HL-60 (cell line): Measurements from ENCODE around the gene PPP1R12B.
"Not testable (repeated sequence)": the region's sequence is repeated elsewhere in the genome, so short reads cannot be mapped to it uniquely, and the experiment has no call there.

ENCODE experiments used
- DNase-seq, 2 experiments: peaks; one replicate each; pipeline ENCODE4 v3.0.0-alpha.2; 2010 to 2020; ENCODE audit warnings: low read depth in 1 of 2, low spot score in 1 of 2
- H3K27ac ChIP-seq: fragments of 250-450 bp; sonication (Bioruptor Pico); replicated peaks from 2 replicates; pipeline ENCODE4 v1.5.1; 2020; ENCODE audit warnings: mild to moderate bottlenecking, moderate library complexity
- H3K27me3 ChIP-seq: fragments of 250-450 bp; sonication (Bioruptor Pico); 2 replicates; pipeline ENCODE4 v1.5.1; 2021; ENCODE audit warnings: mild to moderate bottlenecking, moderate library complexity; ENCODE audit not compliant: insufficient read depth, poor library complexity, severe bottlenecking
- H3K4me3 ChIP-seq: replicated peaks from 2 replicates; pipeline ENCODE4 v1.5.1; 2011; ENCODE audit warnings: mild to moderate bottlenecking, control low read depth, low read length; ENCODE audit not compliant: insufficient read depth
- GABPA ChIP-seq: IDR thresholded peaks from 2 replicates; pipeline ENCODE4 v1.6.1; 2012; ENCODE audit warnings: low read depth
- POLR2AphosphoS5 ChIP-seq: IDR thresholded peaks from 2 replicates; pipeline ENCODE4 v1.6.1; 2012; ENCODE audit warnings: low read depth
- REST ChIP-seq: IDR thresholded peaks from 2 replicates; pipeline ENCODE4 v1.6.1; 2012; ENCODE audit warnings: low read depth; ENCODE audit not compliant: insufficient replicate concordance
- SPI1 ChIP-seq: IDR thresholded peaks from 2 replicates; pipeline ENCODE4 v1.6.1; 2012; ENCODE audit warnings: low read depth, mild to moderate bottlenecking, borderline replicate concordance
- TF ChIP-seq, protein P1 (sequence below): IDR thresholded peaks from one replicate; pipeline ENCODE4 v1.5.1; 2011; ENCODE audit warnings: low read length, control low read depth, inconsistent platforms; ENCODE audit not compliant: insufficient read depth

Gene PPP1R12B

DNA sequence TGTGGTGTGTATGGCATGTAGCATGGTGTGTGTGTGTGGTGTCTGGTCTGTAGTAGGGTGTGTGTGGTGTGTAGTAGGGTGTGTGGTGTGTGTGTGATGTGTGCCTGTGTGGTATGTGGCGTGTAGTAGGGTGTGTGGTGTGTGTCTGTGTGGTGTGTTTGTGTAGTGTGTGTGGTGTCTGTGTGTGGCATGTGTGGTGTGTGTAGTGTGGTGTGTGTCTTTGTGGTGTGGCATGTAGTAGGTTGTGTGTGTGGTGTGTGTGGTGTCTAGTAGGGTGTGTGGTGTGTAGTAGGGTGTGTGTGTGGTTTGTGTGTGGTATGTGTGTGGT lies 276.2 kb downstream of the PPP1R12B start:
- no peak overlapping the region for H3K27ac ChIP-seq
- peaks cover 23% of the 10 kb centered on the region for H3K27me3 ChIP-seq
- no peak for DNase-seq
- no peak overlapping the region for H3K4me3 ChIP-seq
- TF ChIP-seq REST (no peak), SPI1 (no peak), GABPA (no peak)

- peaks cover 23% of the 10 kb centered on the region for H3K27me3 ChIP-seq
- no peak overlapping the region for H3K27ac ChIP-seq
- TF ChIP-seq SPI1 (no peak), REST (no peak), GABPA (no peak), POLR2AphosphoS5 (no peak)
- TF ChIP-seq, protein P1, sequence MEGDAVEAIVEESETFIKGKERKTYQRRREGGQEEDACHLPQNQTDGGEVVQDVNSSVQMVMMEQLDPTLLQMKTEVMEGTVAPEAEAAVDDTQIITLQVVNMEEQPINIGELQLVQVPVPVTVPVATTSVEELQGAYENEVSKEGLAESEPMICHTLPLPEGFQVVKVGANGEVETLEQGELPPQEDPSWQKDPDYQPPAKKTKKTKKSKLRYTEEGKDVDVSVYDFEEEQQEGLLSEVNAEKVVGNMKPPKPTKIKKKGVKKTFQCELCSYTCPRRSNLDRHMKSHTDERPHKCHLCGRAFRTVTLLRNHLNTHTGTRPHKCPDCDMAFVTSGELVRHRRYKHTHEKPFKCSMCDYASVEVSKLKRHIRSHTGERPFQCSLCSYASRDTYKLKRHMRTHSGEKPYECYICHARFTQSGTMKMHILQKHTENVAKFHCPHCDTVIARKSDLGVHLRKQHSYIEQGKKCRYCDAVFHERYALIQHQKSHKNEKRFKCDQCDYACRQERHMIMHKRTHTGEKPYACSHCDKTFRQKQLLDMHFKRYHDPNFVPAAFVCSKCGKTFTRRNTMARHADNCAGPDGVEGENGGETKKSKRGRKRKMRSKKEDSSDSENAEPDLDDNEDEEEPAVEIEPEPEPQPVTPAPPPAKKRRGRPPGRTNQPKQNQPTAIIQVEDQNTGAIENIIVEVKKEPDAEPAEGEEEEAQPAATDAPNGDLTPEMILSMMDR: peak; percentile 55
- H3K4me3 ChIP-seq: no peak overlapping the region
- peak; percentile 41 to 79 for DNase-seq
Observed at GRCh38 chr1:202625416-202626360, 277.2 kb downstream of the PPP1R12B start.

DNA sequence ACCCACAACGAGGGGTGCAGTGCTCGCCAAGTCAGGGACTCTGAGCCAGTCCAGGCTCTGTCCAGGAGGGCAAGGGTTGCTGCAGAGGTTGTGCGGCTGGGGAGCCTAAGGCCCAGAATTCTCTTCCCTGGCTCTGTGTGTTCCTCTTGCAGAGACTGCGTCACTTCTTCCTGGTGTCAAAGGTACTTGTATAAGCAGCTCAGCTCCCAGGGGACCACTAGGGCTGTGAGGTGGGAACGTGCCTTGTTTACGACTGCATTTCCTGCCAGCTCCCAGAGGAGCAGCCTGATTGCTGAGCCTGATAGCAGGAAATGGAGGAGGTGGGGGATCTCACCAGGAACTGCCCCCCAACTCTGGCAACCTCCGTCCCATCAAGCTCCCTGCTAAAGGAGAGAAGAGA lies 278.5 kb downstream of the PPP1R12B start:
- H3K4me3 ChIP-seq, DNase-seq, H3K27ac ChIP-seq: not testable (repeated sequence)
- peaks cover 27% of the 10 kb centered on the region for H3K27me3 ChIP-seq

DNA sequence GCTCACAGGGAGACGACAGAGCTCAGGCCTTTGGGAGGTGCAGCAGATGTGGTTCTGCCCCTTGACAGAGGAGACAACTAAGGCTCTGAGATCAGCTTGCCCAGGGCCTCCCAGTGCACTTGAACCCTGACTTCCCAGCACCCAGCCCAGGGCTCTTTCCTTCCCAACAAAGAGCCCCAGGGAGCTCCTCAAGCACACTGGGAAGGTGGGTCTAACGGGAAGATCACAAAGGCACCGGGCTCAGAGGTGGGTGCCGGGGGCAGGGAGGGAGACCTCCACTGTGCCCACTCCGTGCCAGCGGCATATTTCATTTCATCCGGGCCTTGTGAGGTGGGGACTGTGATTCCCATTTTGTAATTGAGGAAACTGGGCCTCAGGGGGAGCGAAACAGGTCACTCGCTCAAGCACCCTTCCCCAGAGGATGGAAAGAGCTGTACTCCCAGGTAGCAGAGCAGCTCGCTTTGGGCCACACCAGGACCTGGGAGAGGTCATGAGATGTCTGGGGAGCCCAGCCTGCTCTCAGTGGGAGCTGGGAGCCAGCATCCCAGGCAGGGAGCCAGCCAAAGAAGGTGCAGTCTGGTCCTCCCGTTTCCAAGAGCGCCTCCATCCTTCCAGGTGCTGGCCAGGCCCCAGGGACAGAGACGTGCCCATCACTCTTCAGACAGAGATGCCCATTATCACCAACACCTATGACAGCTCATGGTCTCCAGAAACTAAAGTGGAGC lies 279.5 kb downstream of the PPP1R12B start:
- Histone ChIP-seq H3K27ac (no peak overlapping the region), H3K4me3 (no peak overlapping the region), H3K27me3 (peaks cover 21% of the 10 kb centered on the region)
- no peak for TF ChIP-seq GABPA
- no peak for TF ChIP-seq REST
- TF ChIP-seq, protein P1: no peak
- TF ChIP-seq POLR2AphosphoS5: no peak
- no peak for TF ChIP-seq SPI1
- no peak for DNase-seq
